GM19463 (cell line): ENCODE measurements around the gene STYXL1.
A peak's percentile ranks its signal among the peaks of the same experiment; 100 is the strongest.

Source experiments
- ATAC-seq: cut with Tn5 transposase; IDR thresholded peaks from one replicate; pipeline ENCODE4 v1.9.1; 2021; ENCODE audit warnings: mild to moderate bottlenecking, moderate library complexity; ENCODE audit not compliant: unreplicated experiment

The STYXL1 gene

DNA sequence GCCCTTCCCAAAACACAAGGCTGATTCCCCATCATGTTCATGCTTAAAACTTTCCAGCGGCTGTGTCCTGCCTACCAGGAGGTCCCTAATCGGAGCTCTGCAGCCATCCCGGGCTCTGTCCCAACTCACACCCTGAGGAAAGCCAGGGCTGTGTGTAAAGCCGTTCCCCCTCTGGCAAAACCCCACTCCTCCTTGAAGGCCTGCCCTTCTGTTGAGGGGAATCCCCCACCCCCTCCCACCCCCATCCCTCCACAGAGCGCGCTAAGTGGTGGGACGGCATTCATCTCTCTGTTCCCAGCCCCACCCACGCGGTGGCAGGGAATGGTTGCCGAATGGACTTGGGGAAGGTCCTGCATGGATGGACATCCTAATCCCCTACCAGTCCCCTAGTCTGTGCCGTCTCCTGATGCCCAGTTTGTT, 52.7 kb downstream of the STYXL1 start:
- no peak for ATAC-seq

DNA sequence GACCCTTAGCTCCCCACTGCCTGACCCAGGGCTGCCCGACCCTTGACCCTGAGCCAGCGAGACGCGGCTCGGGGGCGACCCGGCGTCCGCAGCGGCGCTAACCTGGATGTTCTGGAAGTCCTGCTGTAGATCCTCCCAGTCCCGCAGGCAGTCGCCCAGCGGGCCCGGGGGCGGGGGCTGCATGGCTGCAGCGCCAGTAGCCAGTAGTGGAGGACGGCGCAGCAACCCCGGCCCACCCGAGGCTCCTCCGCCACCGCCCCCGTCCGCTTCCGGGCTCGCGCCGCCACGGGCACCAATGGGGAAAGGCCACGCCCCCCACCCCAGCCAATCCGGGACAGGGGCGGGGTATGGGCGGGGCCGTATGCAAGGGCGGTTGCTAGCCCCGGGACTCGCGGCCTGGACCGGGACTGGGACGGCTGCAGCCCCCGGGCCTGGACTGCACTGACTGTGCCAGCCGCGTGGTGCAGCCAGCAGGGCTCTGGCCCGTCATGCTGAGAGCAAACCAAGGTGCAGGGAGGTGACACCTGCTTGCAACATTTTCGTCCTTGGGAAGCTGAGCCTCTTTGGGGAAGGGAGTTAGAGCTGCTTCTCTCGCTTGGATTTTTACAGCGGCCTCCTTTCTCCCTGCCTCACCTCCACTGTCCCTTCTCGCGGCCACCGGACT, 53.3 kb downstream of the STYXL1 start, which contains the start of gene TMEM120A:
TSS of gene TMEM120A (minus strand) at position 208 of the 664 bp plus-strand sequence. CDS start at position 183, 25 bp downstream.
- ATAC-seq = peak; percentile 99

DNA sequence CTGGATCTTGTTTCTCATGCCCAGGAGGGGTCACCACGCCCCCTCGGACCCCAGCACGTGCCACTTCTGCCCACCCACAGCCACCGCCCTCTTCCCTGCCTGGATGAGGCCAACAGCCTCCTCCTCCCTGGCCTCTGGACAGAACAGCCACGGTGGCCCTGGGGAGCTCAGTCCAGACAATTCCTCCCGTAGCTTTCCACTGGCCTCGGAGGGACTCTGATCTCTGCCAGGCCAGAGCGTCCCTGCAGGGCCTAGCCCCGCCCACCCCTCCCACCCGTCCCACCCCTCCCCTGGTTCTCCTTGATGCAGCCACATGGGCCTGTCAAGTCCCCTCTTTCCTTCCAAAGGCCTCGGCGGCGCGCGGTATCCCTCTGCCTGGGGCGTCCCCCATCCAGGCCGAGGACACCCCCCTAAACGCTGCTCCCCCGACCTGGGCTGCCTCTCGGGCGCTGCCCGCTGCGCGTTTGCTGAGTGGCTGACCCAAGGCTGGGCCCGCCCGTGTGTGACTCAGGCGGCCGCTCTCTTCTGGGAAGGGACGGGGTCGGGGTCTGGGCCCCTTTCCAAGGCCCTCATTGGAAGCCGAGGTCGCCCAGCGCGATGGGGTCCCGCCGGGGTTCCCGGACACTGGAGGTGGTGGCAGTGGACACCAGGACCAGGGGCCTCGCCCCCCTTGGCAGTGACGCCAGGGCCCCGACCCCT, 54.0 kb downstream of the STYXL1 start:
- peak; percentile 6 for ATAC-seq

DNA sequence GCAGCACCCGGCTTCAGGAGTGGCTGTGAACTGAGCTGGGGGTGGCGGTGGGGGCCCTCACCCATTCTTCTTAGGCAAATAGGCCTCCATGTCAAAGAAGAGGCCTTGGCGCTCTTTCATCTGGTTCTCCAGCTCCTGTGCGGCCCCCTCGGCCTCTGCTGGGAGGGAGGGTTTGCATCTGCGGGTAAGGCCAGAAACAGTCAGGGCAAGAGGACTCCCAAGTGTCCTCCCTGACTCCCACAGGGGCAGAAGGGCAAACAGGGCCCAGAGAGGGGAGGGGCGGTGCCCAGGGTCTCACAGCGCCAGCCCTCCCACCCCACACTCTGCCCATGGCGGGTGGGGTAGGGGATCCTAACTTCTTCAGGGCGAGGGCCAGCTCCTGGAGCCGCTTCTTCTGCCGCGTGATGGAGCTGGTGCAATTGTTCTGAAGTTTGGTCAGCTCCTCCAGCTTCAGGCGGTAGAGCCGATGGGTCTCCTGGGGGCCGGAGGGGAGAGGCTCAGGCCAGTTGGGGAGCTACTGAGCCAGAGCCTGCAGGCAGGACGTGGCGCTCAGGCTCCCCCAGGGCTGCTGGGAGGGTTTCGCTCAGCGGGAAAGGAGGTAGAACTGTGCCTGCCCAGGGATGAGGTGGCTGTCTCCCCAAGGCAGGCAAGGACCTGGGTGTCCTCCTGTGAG, 55.6 kb downstream of the STYXL1 start:
- ATAC-seq = no peak

DNA sequence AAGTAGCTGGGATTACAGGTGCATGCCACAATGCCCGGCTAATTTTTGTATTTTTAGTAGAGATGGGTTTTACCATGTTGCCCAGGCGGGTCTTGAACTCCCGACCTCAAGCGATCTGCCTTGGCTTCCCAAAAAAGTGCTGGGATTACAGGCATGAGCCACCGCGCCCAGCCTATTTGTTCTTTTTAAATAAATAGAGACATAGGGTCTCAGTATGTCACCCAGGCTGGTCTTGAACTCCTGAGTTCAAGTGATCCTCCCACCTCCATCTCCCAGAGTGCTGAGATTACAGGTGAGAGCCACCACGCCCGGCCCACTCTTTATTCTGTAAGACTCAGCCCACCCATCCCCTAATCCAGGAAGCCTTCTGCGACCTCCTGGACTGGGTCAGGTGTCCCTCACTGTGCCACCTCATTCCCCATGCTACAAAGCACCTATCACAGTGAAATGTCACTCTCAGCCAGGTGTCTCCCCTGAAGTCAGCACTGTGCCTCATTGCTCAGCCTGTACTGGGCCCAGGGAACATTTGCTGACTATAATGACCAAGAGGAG, 56.2 kb downstream of the STYXL1 start:
- no peak for ATAC-seq

DNA sequence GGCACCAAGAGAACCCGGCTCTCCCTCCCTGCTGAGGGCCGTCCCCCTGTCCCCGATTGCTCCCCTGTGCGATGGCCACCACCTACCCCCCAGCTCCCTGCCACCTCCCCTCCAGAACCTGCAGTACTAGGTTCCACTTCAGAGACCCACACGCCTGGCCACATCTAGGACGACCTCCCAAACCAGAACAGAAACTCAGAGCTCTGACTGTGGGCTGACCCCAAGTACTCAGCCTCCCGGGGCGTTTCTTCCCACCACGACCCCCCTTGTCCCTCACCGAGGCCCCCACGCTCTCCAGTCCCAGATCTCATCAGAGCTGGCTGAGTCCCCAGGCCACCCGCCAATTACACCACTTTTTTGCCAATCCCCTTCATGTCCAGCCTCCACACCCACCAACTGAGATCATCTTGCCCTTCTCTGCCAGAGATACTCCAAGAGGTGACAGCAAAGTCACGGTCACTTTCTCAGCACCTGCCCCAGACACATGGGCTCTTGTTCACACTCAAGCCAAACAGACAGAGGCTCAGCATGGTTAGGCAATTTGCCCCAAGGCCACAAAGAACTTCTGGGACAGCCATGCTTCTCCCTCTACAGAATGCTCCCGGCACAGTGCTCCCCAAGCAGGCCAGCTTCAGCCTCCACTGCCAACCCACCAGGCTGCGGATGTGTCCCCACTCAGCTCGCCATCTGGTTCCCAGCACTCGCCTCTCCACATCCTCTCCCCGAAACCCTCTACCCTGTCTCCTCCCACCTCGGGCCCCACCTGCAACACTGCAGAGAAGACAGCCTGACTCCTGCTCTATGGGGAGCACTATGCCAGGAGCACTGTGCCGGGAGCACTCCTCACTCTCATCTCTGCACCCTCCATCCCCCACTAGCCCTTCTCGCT, 58.1 kb downstream of the STYXL1 start:
- ATAC-seq = no peak

DNA sequence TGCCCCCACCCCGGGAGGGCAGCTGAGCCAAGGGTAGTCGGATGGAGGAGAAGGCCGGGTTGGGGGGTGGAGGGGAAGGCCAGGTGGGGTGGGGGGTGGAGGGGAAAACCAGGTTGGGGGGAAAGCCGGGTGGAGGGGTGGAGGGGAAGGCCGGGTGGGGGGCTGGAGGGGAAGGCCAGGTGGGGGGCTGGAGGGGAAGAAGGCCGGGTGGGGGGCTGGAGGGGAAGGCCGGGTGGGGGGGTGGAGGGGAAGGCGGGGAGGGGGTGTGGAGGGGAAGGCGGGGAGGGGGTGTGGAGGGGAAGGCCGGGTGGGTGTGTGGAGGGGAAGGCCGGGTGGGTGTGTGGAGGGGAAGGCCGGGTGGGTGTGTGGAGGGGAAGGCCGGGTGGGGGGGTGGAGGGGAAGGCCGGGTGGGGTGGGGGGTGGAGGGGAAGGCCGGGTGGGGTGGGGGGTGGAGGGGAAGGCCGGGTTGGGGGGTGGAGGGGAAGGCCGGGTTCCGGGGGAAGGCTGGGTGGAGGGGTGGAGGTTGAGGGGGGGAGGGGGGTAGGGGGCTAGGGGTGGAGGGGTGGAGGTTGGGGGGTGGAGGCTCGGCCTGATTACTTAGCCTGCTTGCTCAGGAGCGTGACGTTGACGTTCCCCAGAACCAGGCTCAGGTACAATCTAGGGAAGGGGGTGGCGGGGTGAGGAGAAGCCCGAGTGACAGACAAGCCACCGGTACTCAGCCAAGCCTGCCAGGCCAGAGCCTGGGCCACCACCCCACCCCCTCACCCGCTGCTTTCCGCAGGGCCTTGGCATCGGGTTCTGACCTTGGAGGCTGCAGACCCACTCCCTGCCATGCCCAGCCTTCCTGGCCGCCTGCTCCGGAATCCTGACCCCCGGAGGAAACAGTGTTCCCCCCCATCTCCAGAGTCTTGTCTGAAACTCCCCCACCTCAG, 59.0 kb downstream of the STYXL1 start:
- no peak for ATAC-seq

DNA sequence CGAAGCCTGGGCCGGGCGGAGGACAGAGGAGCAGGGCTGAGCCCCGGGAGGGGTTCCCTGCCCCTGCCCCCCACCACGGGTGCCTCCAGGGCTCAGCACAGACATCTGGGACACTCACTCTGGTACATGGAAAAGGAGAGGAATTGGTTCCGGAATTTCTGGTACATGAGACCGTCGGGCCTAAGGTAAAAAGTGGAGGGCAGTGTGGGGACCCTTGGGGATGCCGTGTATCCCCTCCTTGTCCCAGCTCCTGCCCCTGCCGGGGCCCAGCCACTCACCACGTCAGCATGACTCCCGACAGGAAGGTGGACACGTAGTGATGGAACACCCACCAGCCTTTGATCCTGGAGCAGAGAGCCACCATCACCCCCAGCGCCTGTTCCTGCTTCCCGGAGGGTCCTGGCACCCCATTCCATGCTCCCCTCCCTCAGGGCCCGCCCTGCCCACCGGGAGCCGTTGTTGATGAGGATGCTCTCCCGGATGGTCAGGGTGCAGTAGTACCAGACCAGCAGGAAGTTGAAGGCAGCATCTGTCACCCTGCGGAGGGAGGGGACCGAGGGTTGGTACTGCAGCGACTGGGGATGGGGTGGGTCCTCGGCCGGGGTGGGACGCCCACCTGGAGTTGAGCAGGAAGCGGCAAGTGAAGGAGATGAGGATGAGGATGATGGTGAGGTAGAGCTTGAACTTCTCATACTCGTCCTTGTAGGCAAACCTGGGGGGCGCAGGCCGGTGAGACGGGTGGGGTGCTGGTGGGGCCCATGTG, 59.8 kb downstream of the STYXL1 start:
- no peak for ATAC-seq

DNA sequence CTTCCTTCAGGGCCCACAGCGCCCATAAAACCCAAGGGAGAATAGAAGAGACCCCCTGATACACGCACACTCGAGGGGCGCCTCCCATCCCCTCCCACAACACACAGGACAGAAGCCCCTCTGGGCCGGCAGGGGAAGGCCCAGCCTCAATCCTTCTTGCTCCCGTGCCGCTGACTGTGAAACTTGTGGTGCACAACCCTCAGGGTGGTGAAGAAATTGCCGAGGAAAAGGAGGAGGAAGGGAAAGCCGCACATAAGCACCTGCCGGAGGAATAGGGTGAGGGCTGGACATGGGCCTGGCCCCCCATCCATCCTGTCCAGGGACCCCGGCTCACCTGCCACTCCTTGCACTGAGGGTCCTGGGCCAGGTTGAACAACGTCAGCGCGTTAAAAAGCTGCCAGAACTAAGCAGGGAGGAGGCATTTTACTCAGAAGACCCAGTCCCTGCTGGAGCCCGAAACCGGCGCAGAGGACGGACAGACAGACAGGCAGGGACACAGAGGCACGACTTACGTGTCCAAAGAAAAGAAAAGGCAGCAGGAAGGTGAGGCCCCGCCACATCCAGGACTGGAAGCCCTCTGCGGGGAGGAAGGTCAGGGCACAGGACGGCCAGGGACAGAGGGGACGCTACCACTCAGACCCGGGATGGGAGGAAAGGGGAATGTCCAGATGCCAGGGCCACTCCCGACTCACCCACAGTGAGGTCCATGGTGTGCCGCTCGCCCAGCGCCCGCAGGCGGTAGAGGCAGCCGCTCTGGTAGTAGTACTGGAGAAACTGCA, 60.6 kb downstream of the STYXL1 start:
- ATAC-seq = no peak

DNA sequence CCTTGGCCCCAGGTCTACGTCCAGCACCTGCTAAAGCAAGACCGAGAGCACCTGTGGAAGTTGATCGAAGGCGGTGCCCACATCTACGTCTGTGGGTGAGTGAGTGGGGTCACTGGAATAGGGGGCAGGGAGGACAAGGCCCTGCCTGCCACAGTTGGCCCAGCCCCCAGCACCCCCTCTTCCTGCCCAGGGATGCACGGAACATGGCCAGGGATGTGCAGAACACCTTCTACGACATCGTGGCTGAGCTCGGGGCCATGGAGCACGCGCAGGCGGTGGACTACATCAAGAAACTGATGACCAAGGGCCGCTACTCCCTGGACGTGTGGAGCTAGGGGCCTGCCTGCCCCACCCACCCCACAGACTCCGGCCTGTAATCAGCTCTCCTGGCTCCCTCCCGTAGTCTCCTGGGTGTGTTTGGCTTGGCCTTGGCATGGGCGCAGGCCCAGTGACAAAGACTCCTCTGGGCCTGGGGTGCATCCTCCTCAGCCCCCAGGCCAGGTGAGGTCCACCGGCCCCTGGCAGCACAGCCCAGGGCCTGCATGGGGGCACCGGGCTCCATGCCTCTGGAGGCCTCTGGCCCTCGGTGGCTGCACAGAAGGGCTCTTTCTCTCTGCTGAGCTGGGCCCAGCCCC, 61.5 kb downstream of the STYXL1 start:
- no peak for ATAC-seq

DNA sequence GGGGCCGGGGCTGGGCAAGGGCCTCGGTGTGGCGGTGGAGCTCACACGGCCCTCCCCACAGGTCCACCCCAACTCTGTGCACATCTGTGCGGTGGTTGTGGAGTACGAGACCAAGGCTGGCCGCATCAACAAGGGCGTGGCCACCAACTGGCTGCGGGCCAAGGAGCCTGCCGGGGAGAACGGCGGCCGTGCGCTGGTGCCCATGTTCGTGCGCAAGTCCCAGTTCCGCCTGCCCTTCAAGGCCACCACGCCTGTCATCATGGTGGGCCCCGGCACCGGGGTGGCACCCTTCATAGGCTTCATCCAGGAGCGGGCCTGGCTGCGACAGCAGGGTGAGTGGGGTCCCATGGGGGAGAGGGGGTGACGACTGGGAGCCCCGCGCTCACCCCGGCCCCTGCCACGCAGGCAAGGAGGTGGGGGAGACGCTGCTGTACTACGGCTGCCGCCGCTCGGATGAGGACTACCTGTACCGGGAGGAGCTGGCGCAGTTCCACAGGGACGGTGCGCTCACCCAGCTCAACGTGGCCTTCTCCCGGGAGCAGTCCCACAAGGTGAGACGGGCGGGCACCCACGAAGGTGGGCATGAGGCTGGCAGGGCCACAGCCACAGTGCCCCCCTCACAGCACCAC, 62.2 kb downstream of the STYXL1 start:
- no peak for ATAC-seq

DNA sequence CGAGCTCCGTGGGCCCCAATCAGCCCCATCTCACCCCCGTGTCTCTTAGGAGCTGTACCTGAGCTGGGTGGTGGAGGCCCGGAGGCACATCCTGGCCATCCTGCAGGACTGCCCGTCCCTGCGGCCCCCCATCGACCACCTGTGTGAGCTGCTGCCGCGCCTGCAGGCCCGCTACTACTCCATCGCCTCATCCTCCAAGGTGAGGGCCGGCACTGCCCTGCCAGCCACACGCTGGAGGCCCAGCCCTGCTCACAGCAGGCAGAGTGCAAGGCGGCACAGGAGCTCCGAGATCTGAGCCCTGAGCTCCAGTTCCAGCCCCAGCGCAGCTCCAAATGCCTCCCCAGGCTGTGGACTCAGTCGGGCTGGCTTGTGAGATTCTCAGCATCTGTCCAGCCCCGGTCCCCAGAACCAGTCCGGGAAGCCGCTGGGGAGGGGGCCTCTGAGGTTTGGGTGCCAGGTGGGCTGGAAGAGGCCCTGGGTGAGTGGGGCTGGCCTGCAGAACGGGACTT, 62.7 kb downstream of the STYXL1 start:
- no peak for ATAC-seq

DNA sequence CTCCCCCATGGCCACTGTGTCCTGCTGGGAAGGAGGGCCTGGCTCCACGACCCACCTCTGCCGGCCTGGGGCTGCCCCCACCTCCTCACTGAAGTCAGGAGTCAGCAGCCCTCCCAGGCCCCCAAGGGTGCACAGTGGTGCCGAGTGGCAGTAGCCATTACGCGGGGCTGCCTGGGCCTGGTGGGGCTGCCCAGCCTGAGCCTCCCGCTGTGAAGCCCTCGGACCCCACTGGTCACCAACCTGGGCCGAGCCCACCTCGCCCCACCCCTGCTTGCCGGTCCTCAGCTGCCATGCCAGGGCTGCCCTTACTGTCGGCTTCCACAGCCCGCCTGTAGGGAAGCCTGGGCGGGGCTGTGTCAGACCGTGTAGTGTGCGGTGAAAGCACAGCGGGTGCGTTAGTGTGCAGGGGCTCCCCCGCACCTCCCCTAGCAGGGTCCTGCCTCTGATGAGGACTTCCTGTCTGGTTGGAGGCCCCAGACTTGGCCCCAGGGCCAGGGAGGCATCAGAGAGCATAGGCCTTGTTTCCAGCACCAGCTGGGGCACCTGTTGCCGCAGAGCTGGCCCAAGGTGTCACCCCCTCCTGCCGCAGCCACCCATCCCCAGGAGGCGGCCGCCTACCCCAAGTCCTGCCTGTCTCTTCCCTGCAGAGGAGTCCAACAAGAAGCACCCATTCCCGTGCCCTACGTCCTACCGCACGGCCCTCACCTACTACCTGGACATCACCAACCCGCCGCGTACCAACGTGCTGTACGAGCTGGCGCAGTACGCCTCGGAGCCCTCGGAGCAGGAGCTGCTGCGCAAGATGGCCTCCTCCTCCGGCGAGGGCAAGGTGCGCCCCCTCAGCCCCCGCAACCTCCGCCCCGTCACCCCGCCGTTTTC, 63.4 kb downstream of the STYXL1 start:
- no peak for ATAC-seq

DNA sequence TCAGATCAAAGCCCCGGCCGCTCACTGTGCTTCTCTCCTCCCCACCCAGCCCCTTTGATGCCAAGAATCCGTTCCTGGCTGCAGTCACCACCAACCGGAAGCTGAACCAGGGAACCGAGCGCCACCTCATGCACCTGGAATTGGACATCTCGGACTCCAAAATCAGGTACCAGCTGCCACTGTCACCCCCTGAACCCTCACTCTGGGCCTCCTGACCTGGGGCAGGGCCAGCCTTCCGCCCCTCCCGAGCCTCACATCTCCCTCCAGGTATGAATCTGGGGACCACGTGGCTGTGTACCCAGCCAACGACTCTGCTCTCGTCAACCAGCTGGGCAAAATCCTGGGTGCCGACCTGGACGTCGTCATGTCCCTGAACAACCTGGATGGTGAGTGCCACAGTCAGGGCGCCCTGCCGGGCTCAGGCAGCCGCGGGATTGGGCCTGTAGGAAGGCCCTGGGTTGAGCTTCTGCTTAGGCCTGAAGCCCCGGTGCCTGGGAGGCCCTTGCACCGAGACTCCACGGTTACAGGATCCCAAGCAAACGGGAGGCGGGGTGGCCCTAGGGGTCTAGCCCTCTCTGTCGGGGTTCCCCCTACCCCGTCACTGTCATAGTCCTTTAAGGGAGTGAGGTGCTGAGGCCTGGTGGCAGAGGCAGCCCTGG, 64.2 kb downstream of the STYXL1 start:
- ATAC-seq = no peak

DNA sequence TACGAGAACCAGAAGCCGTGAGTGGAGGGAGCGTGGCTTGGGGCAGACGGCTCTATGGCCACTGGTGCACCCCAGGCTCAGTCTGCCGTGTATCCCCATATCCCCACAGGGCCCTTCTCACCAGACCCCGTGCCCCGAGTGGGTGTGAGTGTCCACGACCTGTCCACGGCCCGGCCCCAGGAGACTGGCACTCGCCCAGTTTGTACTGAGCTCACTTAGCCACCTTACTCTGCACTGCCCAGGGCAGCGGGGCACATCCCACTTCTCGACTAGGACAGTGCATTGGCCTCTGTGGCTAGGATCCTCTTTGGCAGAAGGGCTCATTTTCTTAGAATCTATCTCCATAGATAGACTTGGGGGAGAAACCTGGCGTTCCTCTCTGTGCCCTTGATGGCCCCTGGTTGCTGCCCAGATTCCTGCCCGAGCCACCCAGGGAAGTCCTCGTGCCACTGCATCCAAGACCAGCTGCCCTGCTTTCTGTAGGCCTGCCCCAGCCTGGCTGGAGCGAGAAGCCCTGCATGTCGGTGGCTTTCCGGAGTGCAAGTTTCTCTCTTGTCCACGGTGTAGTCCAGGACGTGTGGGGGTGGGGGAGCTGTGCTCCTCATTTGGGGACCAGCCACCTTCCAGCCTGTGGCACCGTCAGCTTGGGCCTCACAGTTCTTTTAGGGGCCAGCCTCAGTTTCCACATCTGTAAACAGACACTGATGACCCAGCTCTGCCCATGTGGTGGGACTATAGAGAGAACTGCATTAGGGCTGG, 65.3 kb downstream of the STYXL1 start:
- no peak for ATAC-seq
